ENCODE measurements around the gene CABCOCO1. TPM values are rescaled to one million over a fixed set of nuclear protein-coding genes. Genes with fewer than 3 reads are reported as not detected.

CABCOCO1 gene
- polyA plus RNA-seq, 1 of the 3 experiments (the other 2 are of a cell fraction) = 0.71 TPM

- TF ChIP-seq MAX (IDR thresholded peaks at IDR 0.05; ENCODE audit: low read depth) (no peak), CHD2 (IDR thresholded peaks at IDR 0.05; ENCODE audit: low read length, partially characterized antibody) (no peak)
These were observed 7.3 kb upstream of the CABCOCO1 start (continued) for GRCh38 chr10:61655335-61655851.

- ChIA-PET POLR2A (no interaction called here), CTCF (interaction anchor here (1.4 kb wide), 1 partner anchor 69 kb away, joined by 3 read pairs; no protein-coding TSS in a partner anchor)
- Histone ChIP-seq H3K9ac (peak overlapping the region; percentile 58; the same call in 1 of the 2 replicates), H3K9me2 (no peaks in the 10 kb centered on the region), H3K9me3 (no peaks in the 10 kb centered on the region), H4K20me1 (ENCODE audit: insufficient read depth) (no peaks in the 10 kb centered on the region), H3K4me3 (ENCODE audit: low read depth in 2 of 2, low read length in 1 of 2) (peak overlapping the region; percentile 56 to 61; a peak in 3 of 4 replicates), H3F3A (replicated peaks; ENCODE audit: insufficient read depth) (peaks cover 13% of the 10 kb centered on the region), H3K4me1 (ENCODE audit: control insufficient read depth in 1 of 2, insufficient read depth in 2 of 2, low read depth in 1 of 2, low read length in 1 of 2) (no peaks in the 10 kb centered on the region; a peak in 1 of 4 replicates), H3K36me3 (replicated peaks in 1 of 2; ENCODE audit: control insufficient read depth in 1 of 2, insufficient read depth in 2 of 2, low read length in 1 of 2) (no peaks in the 10 kb centered on the region), H2AFZ (ENCODE audit: low read depth) (peak overlapping the region; percentile 63; the same call in 1 of the 2 replicates), H3K79me2 (ENCODE audit: insufficient read depth) (no peaks in the 10 kb centered on the region), H3K27me3 (ENCODE audit: insufficient read depth) (no peaks in the 10 kb centered on the region), H3K4me2 (peak overlapping the region; percentile 52; the same call in 1 of the 2 replicates), H3K27ac (ENCODE audit: low read depth in 2 of 2, low read length in 1 of 2) (peak overlapping the region; percentile 39 to 71; a peak in 3 of 4 replicates)
- WGBS (ENCODE audit: low lambda C conversion rate) = 78% methylated on average over 3 of the region's 3 CpGs
- no peak for TF ChIP-seq RFX5 (IDR thresholded peaks at IDR 0.05; ENCODE audit: low read length)
- no peak for TF ChIP-seq USF2 (IDR thresholded peaks at IDR 0.05; ENCODE audit: borderline replicate concordance, low read depth, low read length)
- no peak for TF ChIP-seq EZH2phosphoT487 (IDR thresholded peaks at IDR 0.05; ENCODE audit: borderline replicate concordance, low read depth)
- no peak for TF ChIP-seq TEAD4 (IDR thresholded peaks at IDR 0.05; ENCODE audit: borderline replicate concordance, insufficient read depth)
- TF ChIP-seq MEF2A (IDR thresholded peaks at IDR 0.05; ENCODE audit: borderline replicate concordance, low read depth) = no peak
- no peak for TF ChIP-seq RXRA (IDR thresholded peaks at IDR 0.05; ENCODE audit: borderline replicate concordance, low read depth)
- TF ChIP-seq POLR2AphosphoS5 (IDR thresholded peaks at IDR 0.05; ENCODE audit: low read depth, low read length) = no peak
- no peak for TF ChIP-seq USF1 (IDR thresholded peaks at IDR 0.05; ENCODE audit: borderline replicate concordance, low read depth)
- no peak for TF ChIP-seq GATA2 (CRISPR knock-in tag; IDR thresholded peaks at IDR 0.05)
- TF ChIP-seq FOXM1 (IDR thresholded peaks at IDR 0.05; ENCODE audit: low read depth) = no peak
- DNase-seq = no peak
These were observed 737 bp downstream of the CABCOCO1 start for GRCh38 chr10:61663466-61663865.

GRCh38 chr10:61664985-61665384 is 2.3 kb downstream of the CABCOCO1 start:
- H3K79me2 ChIP-seq (ENCODE audit: insufficient read depth) = no peaks in the 10 kb centered on the region
- H2AFZ ChIP-seq (ENCODE audit: low read depth) = no peak overlapping the region; the same call in 1 of the 2 replicates
- no peaks in the 10 kb centered on the region for H3K9me3 ChIP-seq
- whole genome bisulfite sequencing (ENCODE audit: low lambda C conversion rate) = 43% methylated on average over 2 of the region's 2 CpGs
- H3K4me3 ChIP-seq (ENCODE audit: low read depth in 2 of 2, low read length in 1 of 2) = no peak overlapping the region
- no peak overlapping the region for H3K4me2 ChIP-seq
- H3F3A ChIP-seq (replicated peaks; ENCODE audit: insufficient read depth) = peaks cover 13% of the 10 kb centered on the region
- H3K36me3 ChIP-seq (replicated peaks in 1 of 2; ENCODE audit: control insufficient read depth in 1 of 2, insufficient read depth in 2 of 2, low read length in 1 of 2) = no peaks in the 10 kb centered on the region
- no peak for DNase-seq
- ChIA-PET POLR2A (no interaction called here), CTCF (no interaction called here)
- H3K27ac ChIP-seq (ENCODE audit: low read depth in 2 of 2, low read length in 1 of 2) = peak overlapping the region in 1 of 2 experiments; percentile 22; a peak in 1 of 4 replicates
- H4K20me1 ChIP-seq (ENCODE audit: insufficient read depth) = no peaks in the 10 kb centered on the region
- no peaks in the 10 kb centered on the region for H3K9me2 ChIP-seq
- no peaks in the 10 kb centered on the region for H3K27me3 ChIP-seq (ENCODE audit: insufficient read depth)
- peaks cover 0 to 2% of the 10 kb centered on the region in 2 experiments; a peak in 1 of 4 replicates for H3K4me1 ChIP-seq (ENCODE audit: control insufficient read depth in 1 of 2, insufficient read depth in 2 of 2, low read depth in 1 of 2, low read length in 1 of 2)
- TF ChIP-seq PBX3 (IDR thresholded peaks at IDR 0.05) (peak; percentile 41; the same call in 1 of the 2 replicates), GABPA (IDR thresholded peaks at IDR 0.05; ENCODE audit: low read depth) (no peak)
- no peak overlapping the region for H3K9ac ChIP-seq
